GM20000 (cell line): ENCODE measurements around the gene CCL24.

Source experiments
- DNase-seq: peaks from one replicate; pipeline ENCODE4 v3.0.0; 2012; ENCODE audit warnings: low spot score
- CTCF ChIP-seq: IDR thresholded peaks from 2 replicates; pipeline ENCODE4 v1.5.1; 2012; ENCODE audit warnings: mild to moderate bottlenecking, control low read depth; ENCODE audit errors: extremely low read depth, missing control alignments

Gene CCL24

GRCh38 chr7:75807452-75807851 lies 6.2 kb downstream of the CCL24 start:
- no peak for DNase-seq
- TF ChIP-seq CTCF, result no peak

- no peak for DNase-seq
- no peak for TF ChIP-seq CTCF
Observed at GRCh38 chr7:75806560-75807307, 6.9 kb downstream of the CCL24 start.

GRCh38 chr7:75804705-75805104 lies 8.9 kb downstream of the CCL24 start:
- no peak for DNase-seq
- TF ChIP-seq CTCF, result no peak

- no peak for TF ChIP-seq CTCF
- no peak for DNase-seq
Observed at GRCh38 chr7:75804004-75804403, 9.6 kb downstream of the CCL24 start.

- no peak for DNase-seq
- no peak for TF ChIP-seq CTCF
Observed at GRCh38 chr7:75802552-75802821, 11.1 kb downstream of the CCL24 start.

GRCh38 chr7:75798770-75799169 lies 14.8 kb downstream of the CCL24 start:
- DNase-seq, result no peak

GRCh38 chr7:75796420-75796819 lies 17.2 kb downstream of the CCL24 start:
- TF ChIP-seq CTCF, result no peak
- no peak for DNase-seq

More at GRCh38 chr7:75798770-75799169, 14.8 kb downstream of the CCL24 start:
- TF ChIP-seq CTCF, result no peak
